AG04450 (cell line): Measurements from ENCODE around the gene HTR7. TPM values are rescaled to one million over a fixed set of nuclear protein-coding genes. Genes with fewer than 3 reads are reported as not detected.

Experiments
- CTCF ChIA-PET: fragments of 300-600, 350-600 bp; formaldehyde crosslinking; extraction: SDS; loops from one replicate; lab custom pipeline; 2022; ENCODE audit warnings: antibody characterized with exemption, inconsistent platforms; lab: Charles Lee
- POLR2A ChIA-PET: fragments of 350-600 bp; formaldehyde crosslinking; extraction: SDS; loops from one replicate; lab custom pipeline; 2021; ENCODE audit warnings: antibody characterized with exemption, inconsistent platforms; lab: Yijun Ruan, JAX
- DNase-seq: peaks from one replicate; pipeline ENCODE4 v3.0.0-alpha.2; 2011; ENCODE audit warnings: low read depth, low spot score
- H3K27ac ChIP-seq: one replicate; pipeline ENCODE4 v1.5.1; 2012; ENCODE audit warnings: low read depth, low read length, control low read depth
- H3K27me3 ChIP-seq: one replicate; pipeline ENCODE4 v1.6.0; 2012; ENCODE audit warnings: low read length; ENCODE audit not compliant: control insufficient read depth, insufficient read depth
- H3K4me3 ChIP-seq: 2 replicates; pipeline ENCODE4 v1.5.1; 2011; ENCODE audit warnings: mild to moderate bottlenecking, low read depth, low read length, control low read depth
- H3K9me3 ChIP-seq: 2 replicates; pipeline ENCODE4 v1.5.1; 2012; ENCODE audit warnings: low read length; ENCODE audit not compliant: control insufficient read depth, insufficient read depth
- CTCF ChIP-seq: IDR thresholded peaks from 2 replicates; pipeline ENCODE4 v1.5.1; 2011; ENCODE audit warnings: low read depth, low read length, control low read depth, inconsistent platforms
- polyA plus RNA-seq: library from polyadenylated mRNA; depleted of rRNA; stranded (reverse); fragments of >200 nt; gene quantifications from 2 replicates; pipeline ENCODE4 v1.2.3, GENCODE V29; 2011

The HTR7 gene
- polyA plus RNA-seq, 1 experiment, result 1.1 TPM

- no peak for DNase-seq
- no peak overlapping the region for H3K27ac ChIP-seq
- TF ChIP-seq CTCF, result no peak
- H3K9me3 ChIP-seq, result no peaks in the 10 kb centered on the region
- H3K4me3 ChIP-seq, result no peak overlapping the region
- ChIA-PET POLR2A (no interaction called here), CTCF (interaction anchor here (1.2 to 1.4 kb wide), 2 partner anchors 120 to 122 kb away, joined by 5 to 6 read pairs; no protein-coding TSS in a partner anchor)
- no peaks in the 10 kb centered on the region for H3K27me3 ChIP-seq
Measured at GRCh38 chr10:90743291-90743690, 114.5 kb downstream of the HTR7 start.

- CTCF ChIA-PET, result interaction anchor here (0.6 to 1.4 kb wide), 4 partner anchors 9 to 949 kb away, joined by 3 to 6 read pairs (median 4); no protein-coding TSS in a partner anchor
- DNase-seq, result no peak
- H3K9me3 ChIP-seq, result no peaks in the 10 kb centered on the region
- H3K4me3 ChIP-seq, result no peak overlapping the region
- TF ChIP-seq CTCF, result no peak
- no peak overlapping the region for H3K27ac ChIP-seq
- H3K27me3 ChIP-seq, result no peaks in the 10 kb centered on the region
- POLR2A ChIA-PET, result no interaction called here
Measured at GRCh38 chr10:90741926-90742565, 115.8 kb downstream of the HTR7 start.

- no peak for DNase-seq
- H3K27me3 ChIP-seq, result no peaks in the 10 kb centered on the region
- ChIA-PET CTCF (interaction anchor here (1.1 to 2.2 kb wide), 4 partner anchors 11 to 123 kb away, joined by 4 to 6 read pairs (median 5); partner anchors contain the start of gene HTR7), POLR2A (no interaction called here)
- TF ChIP-seq CTCF, result no peak
- no peak overlapping the region for H3K4me3 ChIP-seq
- H3K9me3 ChIP-seq, result no peaks in the 10 kb centered on the region
- no peak overlapping the region for H3K27ac ChIP-seq
Measured at GRCh38 chr10:90740265-90740664, 117.6 kb downstream of the HTR7 start.

- peak; percentile 20 for DNase-seq
- no peak for TF ChIP-seq CTCF
- POLR2A ChIA-PET, result no interaction called here
Measured at GRCh38 chr10:90738885-90739284, 119.0 kb downstream of the HTR7 start.

GRCh38 chr10:90734415-90734814, 123.4 kb downstream of the HTR7 start:
- no peak for TF ChIP-seq CTCF
- ChIA-PET POLR2A (no interaction called here), CTCF (no interaction called here)
- Histone ChIP-seq H3K27ac (no peak overlapping the region), H3K27me3 (no peaks in the 10 kb centered on the region), H3K9me3 (no peaks in the 10 kb centered on the region), H3K4me3 (no peak overlapping the region)
- no peak for DNase-seq

More at GRCh38 chr10:90738885-90739284, 119.0 kb downstream of the HTR7 start:
- CTCF ChIA-PET, result interaction anchor here (0.9 to 2.2 kb wide), 3 partner anchors 12 to 450 kb away, joined by 4 to 6 read pairs (median 5); no protein-coding TSS in a partner anchor
- H3K4me3 ChIP-seq, result no peak overlapping the region
- H3K27ac ChIP-seq, result no peak overlapping the region
- no peaks in the 10 kb centered on the region for H3K27me3 ChIP-seq
- no peaks in the 10 kb centered on the region for H3K9me3 ChIP-seq
